Measurements from ENCODE around the gene KLF4.

GRCh38 chr9:107466826-107467225 lies 22.7 kb downstream of the KLF4 start:
- TF ChIP-seq POLR2A (IDR thresholded peaks at IDR 0.05) (no peak), CTCF (IDR thresholded peaks at IDR 0.05 in 8 of 11, conservative IDR thresholded peaks at IDR 0.05 in 3 of 11) (no peak)
